ENCODE data around the gene VGLL4.
A peak's percentile ranks its signal among the peaks of the same experiment; 100 is the strongest.

Gene VGLL4

DNA sequence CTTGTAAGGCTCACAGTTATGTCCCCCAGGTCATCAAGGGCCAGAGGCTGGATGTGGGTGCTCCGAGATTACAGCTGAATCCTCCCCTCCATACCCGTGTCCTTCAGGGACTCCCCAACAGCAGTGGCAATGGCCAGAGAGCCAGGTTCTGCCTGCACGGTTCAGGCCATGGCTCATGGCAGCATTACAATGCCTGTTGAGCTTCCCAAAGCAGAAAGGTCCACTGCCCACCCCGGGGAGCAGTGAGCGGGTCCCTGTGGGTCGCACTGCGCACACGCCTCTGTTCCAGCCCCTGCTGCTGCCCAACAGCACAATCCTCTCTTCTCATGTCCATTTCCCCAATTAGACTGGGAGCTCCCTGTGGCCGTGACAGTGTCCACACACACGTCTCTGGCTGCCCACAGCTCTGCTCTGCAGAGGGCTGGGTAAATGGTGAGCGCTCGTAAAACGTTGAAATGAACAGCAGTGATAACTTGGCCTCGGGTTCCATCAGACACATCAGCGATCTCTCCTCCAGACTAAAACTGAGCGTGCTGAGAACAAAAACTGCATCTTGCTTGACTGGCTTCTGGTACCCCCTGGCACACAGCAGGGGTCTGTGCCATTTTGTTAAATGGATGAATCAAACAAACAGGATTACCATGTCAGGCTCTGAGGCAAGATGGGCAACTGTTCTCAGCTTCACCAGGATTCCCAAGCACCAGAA is 80.4 kb downstream of the VGLL4 start:
- no peak for DNase-seq

DNA sequence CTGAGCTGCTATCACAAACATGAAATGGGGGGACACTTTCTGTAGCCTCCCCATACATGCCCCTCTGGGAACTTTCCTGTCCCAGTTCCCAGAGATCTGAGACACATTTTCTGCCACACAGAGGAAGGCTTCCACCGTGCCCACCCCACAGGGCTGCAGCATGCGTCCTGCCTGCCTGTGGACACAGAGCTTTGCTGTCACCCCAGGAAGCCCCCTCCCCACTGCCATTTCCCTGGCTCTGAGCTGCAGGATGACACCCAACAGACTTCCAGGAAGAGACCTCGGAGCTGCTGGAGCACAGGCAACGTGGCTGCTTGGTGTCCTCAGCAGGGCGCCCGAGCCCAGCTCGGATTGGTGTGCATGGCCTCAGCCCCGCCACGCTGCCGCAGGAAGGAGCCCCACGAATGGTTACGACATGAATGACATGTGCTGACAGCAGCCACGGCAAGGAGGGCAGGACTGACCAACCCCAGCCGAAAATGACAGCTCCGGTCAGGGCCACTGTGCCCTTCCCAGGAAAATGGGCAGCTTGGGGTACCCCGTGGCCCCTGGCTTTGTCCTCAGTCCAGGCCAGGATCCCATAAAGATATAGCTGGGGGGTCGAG is 81.3 kb downstream of the VGLL4 start:
- no peak for DNase-seq

DNA sequence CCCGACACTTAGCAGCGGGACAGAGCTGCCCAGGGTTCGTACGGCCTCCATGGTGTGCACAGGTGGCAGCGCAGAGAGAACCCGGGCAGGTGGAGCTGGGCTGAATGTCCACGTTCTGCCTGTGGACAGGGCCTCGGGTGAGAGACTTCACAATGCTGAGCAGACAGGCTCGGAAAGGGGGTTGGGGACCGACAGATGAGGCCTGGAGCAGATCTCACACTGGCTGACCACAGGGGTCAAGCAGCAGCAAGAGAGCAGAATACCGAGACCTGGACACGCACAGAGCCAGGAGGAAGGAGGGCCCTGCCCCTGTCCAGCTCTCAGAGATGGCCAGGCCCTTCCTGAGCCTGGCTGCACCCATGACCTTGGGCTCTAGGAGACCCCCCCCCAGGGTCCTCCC is 83.0 kb downstream of the VGLL4 start:
- DNase-seq: no peak

DNA sequence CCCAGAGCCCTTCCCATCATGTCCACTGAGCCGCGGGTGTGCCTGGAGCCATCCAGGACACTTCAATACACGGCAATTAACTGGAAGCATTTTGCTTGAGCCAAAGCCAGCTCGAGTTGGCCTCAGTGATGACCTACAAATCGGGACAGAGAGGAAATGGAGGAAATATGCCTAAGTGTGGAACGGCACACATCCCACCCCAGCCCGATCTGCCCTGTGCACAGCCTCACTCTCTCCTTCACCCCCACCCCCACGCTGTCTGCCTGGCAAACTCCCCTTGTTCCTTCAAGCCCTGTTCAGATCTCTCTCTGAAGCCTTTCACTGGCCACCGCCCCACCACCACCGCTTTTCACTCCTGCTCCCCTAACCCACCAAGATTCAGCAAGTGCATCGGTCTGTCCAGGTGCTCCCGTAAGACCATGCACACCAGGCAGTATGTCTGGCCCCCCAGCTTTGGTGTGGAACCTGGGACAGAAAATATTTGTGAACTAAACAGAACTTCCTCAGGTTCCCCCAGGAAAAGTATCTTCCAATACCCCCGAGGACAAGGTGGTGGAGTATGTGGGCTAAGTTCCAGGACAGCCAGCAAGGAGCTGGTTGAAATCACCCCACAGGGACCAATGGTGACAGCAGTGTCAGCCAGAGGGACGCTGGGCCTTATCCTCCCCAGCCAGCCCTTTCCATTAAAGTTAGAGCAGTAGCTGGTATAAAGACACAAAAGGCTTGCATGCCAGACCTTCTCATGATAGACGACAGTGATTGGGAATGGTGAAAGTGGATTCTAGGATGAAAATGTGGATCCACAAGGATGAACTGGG is 83.7 kb downstream of the VGLL4 start:
- DNase-seq: no peak

DNA sequence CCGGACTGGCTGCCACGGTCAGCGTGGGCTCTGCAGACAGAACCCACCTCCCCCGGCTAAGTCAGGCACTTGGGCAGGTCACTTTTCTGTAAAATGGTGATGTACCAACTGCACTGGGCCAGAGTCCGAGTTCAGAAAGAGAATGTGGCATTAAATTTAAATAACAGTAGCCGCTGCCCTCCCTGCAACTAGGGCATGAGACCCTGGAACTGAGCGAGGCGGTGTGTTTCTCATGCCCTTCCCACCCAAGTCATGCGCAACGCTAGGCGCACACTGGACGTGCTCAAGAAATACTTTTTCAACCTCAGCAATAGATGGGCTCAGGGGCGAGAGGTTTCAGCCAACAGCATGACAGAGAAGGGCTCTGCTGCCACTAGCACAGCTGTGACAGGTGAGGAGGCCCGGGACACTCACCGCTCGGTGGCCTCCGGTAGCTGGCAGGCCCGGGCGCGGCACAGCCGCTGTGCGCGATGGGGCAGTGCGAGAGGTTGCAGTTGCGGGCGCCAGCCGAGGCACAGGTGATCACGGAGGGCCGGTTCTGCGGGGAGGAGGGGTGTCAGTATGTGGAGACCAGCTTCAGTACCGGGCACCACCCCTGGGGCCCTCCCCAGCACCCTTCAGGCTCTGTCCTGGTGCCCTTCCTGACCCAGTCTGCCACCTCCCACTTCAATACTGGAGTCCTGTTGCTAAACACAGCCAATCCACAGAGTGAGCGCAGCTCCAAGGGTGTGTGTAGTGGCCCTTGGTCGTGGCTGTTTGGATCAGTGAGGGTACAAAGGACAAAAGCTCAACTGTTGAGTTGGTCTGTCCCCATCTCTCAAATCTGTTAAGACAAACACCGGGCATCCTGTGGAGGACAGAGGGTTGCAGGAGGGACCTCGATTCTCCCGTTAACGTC is 84.5 kb downstream of the VGLL4 start:
- DNase-seq: no peak

DNA sequence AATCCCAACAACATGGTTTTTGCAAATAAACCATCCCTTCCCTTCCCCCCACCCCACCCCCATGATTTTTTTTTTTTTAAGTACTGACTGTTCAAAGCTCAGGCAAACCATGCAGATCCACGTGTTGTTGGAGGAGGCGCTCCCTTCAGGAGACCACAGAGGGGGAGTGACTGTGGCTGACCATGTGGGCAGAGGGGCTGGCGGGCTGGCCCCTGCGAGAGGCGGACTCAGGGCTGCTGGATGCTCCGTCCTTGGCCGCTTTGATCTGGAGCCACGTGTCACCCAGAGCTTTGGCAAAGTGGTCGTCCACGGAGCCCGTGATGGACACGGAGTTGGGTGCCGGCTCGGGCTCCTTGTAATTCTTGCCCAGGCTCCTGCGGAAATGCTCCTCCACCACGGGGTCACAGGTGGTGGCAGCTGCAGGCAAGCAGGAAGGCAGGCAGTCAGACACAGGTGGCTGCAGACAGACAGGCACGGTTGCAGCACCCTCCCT is 85.3 kb downstream of the VGLL4 start:
- no peak for DNase-seq

DNA sequence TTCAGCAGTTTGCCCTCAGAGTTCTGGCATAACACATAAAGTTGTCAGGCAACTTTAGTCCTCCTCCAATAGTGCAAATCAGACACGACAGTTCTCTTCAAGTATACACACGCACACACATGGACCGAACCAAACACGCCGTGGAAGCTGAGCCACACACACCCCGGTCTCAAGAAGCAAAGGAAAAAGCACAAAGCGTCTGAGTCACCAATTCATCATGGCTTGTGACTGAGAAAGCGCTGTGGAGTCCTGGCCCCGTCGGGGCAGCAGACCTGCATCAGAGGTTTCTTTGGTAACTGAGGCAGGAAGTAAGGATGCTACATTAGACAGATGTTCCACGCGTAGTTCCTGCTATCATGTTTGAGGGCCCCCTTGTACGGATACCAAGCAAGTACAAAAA is 85.7 kb downstream of the VGLL4 start:
- no peak for DNase-seq

DNA sequence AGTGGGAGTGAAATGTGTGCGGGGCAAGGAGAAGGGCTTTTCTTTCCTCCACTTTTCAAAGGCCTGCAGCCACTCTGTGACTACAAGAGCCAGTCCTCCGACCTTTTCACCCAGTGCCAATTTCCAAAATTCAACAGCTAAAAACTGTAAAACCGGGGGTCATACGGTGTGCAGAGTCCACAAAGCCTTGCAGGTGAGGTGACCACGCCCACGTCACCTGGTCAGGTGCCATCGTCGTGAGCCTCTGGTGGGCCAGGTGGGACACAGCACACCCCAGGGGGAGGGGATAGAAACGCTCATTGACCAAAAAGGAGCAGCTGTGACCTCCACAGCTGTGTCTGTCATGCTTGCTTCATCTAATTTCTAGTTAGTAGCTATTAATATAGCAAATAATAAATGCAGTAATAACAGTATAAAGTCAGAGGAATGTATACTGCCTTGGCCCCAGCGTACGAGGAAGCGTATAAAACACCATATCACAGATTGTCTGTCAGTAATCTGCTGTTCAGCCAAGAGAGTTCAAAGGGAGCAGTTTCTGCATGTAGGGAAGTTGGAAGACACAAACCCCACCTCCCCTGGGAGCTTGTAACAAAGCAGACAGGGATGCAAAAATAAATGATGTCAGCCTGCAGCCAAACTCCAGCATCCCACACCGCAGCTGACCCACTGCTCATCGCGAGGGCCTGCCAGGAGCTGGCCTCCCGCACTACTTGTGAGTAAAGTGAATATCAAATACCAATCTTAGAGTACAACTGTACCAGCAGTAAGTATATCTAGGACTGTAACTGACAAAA is 86.7 kb downstream of the VGLL4 start:
- no peak for DNase-seq

DNA sequence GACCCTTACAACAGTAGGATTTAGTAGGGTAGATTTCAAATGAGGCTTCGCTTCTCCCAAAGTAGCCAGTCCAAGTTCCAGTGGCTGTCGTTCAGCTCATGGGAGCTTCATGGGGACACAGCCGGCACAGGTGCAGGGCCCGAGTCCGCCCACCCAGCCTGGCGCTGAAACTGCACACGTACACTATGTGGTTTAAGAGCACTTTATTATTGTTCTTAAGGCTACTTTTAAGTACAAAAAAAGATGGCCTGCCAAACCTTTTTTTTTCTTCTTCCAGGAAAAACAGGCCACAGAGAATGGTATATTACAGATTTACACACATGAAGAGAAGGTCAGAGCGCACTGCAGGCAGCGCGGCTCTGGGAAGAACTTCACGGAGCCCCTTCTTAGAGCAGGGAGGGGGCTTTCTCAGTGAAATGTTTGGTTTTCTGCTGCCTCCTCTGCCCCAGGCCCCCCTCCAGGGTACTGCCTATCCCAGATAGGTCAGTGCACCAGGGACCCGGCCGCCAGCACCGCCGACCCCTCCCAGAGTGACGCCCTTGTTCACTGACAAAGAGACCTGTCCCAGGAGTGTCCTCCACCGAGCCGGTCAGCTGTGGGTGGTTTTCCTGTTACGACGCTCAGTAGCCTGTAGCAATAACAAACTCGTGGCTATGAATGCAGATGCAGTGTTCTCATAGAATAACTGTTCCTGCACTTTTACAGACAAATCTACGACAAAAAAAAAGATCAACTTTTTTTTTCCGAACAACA is 87.7 kb downstream of the VGLL4 start:
- DNase-seq: no peak

DNA sequence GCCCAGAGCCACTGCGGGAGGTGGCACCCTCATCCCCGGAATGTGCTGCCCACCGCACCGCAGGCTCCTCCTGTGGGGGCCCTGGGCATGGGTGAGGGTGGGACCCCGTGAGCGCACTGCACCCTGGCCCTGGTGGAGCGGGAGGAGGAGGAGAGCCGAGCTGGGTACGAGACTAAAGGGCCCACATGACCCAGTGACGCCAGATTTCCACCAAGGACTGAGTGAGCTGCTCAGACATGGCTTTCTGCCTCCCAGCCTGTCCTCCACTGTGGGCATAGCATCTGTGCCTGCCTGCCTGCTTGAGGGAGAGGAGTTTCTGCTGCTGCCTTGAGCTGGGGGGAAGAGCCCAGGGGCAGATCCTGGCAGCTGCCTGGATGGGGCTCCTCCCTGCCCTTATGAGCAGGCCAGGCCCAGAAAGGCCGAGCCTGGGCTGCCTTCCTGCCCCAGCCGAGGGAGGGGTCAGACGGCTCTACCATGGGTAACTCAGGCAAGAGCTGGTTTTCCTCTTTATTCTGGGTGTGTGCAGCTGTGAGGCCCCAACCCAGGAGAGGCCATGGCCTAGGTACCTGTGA is 88.4 kb downstream of the VGLL4 start:
- no peak for DNase-seq

DNA sequence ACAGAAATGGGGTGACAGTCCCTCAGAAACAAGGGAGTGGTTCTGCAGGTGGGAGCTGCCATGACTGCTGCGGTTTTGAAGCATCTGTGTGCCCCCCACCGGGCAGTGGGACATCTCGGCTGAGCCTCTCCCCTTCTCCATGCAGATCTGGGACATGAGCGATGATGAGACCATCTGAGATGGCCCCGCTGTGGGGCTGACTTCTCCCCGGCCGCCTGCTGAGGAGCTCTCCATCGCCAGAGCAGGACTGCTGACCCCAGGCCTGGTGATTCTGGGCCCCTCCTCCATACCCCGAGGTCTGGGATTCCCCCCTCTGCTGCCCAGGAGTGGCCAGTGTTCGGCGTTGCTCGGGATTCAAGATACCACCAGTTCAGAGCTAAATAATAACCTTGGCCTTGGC is 89.0 kb downstream of the VGLL4 start:
- DNase-seq: no peak

DNA sequence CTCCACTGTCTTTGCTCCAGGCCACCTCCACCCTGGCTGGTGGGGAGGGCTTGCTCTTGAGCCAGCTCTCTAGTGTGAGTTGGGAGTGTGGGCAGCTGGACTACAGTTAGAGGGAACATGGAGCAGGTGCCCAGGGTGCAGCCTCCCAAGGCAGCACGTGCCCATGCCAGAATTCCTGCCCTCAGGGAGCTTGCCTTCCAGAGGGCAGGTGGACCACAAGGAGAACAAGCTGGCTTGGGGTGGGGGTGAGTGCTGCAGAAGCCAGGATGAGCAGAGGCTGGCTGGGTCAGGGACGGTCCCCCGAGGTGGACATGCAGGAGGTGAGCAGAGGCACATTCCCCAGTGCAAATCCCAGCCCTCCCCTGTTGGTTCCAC is 89.5 kb downstream of the VGLL4 start:
- no peak for DNase-seq

DNA sequence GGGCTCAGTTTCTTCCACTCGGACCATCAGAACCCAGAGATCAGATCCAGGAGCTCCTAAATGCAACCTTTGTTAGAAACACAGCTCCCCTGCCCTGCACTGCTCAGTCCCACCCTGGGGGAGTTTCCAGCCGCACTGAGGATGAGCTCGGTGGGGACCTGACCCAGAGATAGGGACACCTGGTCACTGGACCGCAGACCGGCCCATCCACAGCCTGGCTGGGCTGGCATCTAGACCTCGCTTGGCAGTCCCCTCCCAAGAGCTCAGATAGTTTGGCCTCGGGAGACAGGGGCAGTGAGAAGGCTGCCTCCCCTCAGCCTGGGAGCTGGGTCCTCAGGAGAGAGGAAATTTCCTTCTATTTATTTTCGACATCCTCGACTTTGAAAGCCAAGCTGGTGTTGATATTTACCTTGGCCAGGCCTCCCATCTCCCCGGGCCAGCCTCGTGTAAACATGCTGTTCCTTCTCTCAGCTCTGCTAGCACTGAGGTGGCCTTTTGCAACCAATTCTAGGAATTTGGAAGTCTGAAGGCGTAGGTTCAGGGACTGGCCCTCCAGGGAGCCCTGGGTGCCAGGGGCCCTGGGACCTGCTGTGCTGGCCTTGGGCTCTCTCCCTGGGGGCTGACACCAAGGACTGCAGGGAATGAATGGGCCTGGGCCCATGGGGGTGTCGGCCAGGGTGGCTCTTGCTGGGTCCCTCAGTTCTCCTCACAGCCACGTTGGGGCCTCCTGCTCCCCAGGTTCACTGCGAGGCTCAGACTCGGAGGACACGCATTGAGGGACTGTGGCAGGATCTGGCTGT is 90.1 kb downstream of the VGLL4 start:
- no peak for DNase-seq

DNA sequence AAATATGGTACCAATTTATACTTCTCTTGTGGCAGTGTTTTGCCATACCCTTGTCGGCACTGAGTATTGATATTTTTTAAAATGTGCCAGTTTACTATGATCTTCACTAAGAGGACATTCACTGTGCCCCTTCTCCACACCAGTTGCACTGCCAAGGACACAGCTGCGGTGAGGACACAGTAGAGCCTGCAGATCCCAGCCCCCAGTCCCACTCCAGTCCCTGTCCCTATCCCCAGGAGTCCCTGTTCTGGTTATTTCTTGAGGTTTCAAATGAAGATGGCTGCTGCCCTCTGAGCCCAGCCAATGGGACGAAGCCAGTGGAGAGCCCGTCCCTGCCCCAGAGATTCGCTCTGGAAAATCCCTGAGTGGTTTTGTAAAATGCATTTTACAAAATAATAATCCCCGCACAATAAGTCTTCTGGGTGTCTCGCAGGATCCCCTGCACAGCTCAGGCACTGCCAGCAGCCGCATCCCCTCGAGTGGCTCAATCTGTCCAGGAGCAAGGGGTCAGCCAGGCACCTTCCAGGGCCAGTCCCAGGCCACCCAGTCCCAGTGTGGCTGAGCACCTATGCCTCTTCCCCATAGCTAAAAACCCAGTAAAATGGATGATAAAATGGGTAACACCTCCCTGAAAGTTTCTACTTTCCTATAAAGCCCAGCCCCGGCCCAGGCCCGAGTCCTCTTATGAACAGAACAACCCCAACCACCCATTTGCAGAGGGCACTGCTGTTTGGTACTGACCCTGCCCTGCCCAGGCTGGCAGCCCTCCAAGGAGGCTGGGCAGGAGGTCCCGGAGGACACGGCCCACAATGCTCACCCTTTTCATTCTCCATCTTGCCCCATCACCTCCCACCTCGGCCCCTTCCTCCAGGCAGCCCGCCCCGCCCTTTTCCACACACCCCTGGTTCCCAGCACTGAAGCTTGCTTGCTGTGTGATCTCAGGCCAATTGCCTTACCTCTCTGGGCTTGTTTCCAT is 91.1 kb downstream of the VGLL4 start:
- no peak for DNase-seq

DNA sequence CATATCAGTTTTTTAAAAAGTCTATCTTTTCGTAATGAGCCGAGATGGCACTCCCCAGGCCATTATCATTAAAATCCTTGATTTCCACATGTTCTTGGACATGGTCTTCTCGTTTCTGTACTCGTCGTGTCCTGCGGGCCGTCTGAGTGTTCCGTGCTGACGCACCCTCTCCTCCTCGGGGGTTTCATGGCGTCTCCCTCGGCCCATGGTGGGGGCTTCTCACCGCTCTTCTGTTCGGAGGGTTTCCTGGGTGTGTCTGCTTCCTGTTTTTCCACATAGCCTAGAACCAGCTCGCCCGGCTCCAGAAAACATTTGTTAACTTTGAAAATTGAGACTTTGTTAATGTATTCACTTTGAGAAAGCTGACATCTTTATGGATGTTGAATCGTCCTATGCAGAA is 92.7 kb downstream of the VGLL4 start:
- no peak for DNase-seq

DNA sequence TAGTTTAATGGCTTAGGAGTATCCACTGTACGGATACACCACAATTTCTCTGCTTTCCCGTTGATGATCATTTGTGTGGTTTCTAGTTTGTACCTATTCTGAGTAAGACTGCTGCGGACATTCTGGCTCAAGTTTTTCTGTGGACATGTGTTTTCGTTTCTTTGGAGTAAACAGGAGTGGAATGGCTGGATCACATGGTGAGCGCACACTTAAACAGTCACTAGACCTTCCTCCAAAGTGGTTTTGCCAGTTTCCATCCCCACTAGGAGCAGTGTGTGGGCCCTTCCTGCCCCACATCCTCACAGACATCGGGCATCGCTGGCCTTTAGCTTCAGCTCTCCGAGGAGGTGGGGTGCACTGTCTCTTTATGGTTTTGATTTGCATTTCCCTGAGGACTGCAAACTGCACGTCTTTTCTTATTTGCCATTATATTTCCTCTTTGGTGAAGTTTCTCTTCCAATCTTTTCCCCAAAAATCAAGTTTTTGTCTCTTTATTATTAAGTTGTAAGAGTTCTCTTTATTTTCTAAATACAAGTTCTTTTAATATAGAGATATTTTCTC is 94.1 kb downstream of the VGLL4 start:
- no peak for DNase-seq

DNA sequence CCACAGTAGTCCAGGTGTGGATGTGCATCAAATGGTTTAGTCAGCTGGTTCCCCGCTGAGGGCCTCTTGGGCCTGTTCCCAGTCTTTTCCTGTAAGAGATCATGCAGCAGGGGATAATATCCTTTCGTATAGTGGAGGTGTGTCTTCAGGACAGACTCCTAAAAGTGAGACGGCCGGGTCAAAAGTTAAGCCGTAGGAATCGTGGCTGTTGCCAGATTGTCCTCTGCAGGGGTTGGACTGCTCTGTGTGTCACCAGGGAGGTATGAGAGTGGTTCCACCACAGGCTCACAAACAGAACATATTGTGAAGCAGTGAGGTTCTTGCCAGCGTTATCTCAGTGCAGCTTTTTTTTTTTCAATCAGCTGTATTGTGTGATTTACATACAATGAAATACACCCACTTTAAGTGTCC is 95.0 kb downstream of the VGLL4 start:
- peak; percentile 43 for DNase-seq

DNA sequence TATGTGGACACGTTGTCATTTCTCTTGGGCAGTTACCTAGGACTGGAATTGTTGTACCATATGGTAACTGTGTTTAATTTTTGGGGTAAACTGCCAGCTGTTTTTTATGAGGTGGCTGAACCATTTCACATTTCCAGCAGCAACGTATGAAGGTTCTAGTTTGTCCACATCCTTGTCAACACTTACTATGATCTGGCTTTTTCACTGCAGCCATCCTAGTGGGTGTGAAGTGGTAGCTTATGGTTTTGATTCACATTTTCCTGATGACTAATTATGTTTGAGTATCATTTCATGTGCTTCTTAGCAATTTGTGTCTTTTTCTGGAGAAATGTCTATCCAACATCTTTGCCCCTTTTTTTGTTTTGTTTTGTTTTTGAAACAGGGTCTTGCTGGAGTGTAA is 96.2 kb downstream of the VGLL4 start:
- DNase-seq: no peak
